IMR-90 (cell line): ENCODE data around the gene TTC3. TPM values are rescaled to one million over a fixed set of nuclear protein-coding genes. Genes with fewer than 3 reads are reported as not detected.

Experiments
- ATAC-seq: fragments of 200-7000 bp; cut with Tn5 transposase; 2 replicates; pipeline ENCODE4 v1.9.1; 2020; ENCODE audit warnings: low read depth, mild to moderate bottlenecking, moderate library complexity
- BruUV-seq: library from RNA; stranded (reverse); fragments of 400-500 nt; replicated peaks from 2 replicates; lab custom pipeline; 2021; lab: Mats Ljungman, UMichigan
- CTCF ChIA-PET: fragments of 300-600 bp; formaldehyde crosslinking; extraction: SDS; loops from one replicate; lab custom pipeline; 2021; ENCODE audit warnings: antibody characterized with exemption; lab: Yijun Ruan, JAX
- POLR2A ChIA-PET: fragments of 300-600 bp; sonication (Branson Sonifier 250); formaldehyde crosslinking; loops from one replicate; lab custom pipeline; 2022; ENCODE audit warnings: antibody characterized with exemption; ENCODE audit not compliant: unreplicated experiment; lab: Charles Lee
- DNase-seq: peaks from one replicate; pipeline ENCODE4 v3.0.0; 2013
- H2AFZ ChIP-seq: replicated peaks from 2 replicates; pipeline ENCODE3; 2013; ENCODE audit warnings: low read length, mild to moderate bottlenecking; ENCODE audit not compliant: poor library complexity
- H2AK5ac ChIP-seq: 2 replicates; pipeline ENCODE4 v1.6.1; 2013; ENCODE audit warnings: low read depth, low read length, inconsistent platforms
- H2AK9ac ChIP-seq: replicated peaks from 2 replicates; pipeline ENCODE3; 2013; ENCODE audit warnings: mild to moderate bottlenecking, low read depth, low read length, moderate library complexity; ENCODE audit not compliant: poor library complexity
- H2BK120ac ChIP-seq: 2 replicates; pipeline ENCODE4 v1.6.1; 2013; ENCODE audit warnings: low read depth, low read length, inconsistent platforms
- H2BK15ac ChIP-seq: 3 replicates; pipeline ENCODE4 v1.6.1; 2013; ENCODE audit warnings: low read depth, low read length, inconsistent platforms
- H2BK20ac ChIP-seq: 2 replicates; pipeline ENCODE4 v1.6.1; 2013; ENCODE audit warnings: low read depth, mild to moderate bottlenecking, inconsistent platforms, low read length, moderate library complexity
- H2BK5ac ChIP-seq: 2 replicates; pipeline ENCODE4 v1.6.1; 2013; ENCODE audit warnings: mild to moderate bottlenecking, low read depth, low read length, inconsistent platforms; ENCODE audit not compliant: poor library complexity, severe bottlenecking
- H3K14ac ChIP-seq: replicated peaks from 2 replicates; pipeline ENCODE4 v1.6.1; 2013; ENCODE audit warnings: low read depth, low read length, inconsistent platforms
- H3K18ac ChIP-seq: 2 replicates; pipeline ENCODE4 v1.6.1; 2013; ENCODE audit warnings: low read depth, low read length, control low read depth
- H3K23ac ChIP-seq: 2 replicates; pipeline ENCODE4 v1.6.1; 2013; ENCODE audit warnings: low read depth, low read length, inconsistent platforms
- H3K27ac ChIP-seq: 2 replicates; pipeline ENCODE4 v1.5.1; 2013; ENCODE audit warnings: mild to moderate bottlenecking, control low read depth, low read length; ENCODE audit not compliant: insufficient read depth
- H3K27me3 ChIP-seq: 2 replicates; pipeline ENCODE4 v1.6.1; 2013; ENCODE audit warnings: low read length; ENCODE audit not compliant: control insufficient read depth, insufficient read depth
- H3K36me3 ChIP-seq: 2 replicates; pipeline ENCODE4 v1.6.1; 2013; ENCODE audit warnings: low read length, mixed read lengths; ENCODE audit not compliant: control insufficient read depth, insufficient read depth
- H3K4ac ChIP-seq: 2 replicates; pipeline ENCODE4 v1.6.1; 2013; ENCODE audit warnings: low read depth, low read length, inconsistent platforms
- H3K4me1 ChIP-seq: 2 replicates; pipeline ENCODE4 v1.6.1; 2013; ENCODE audit warnings: low read length, mixed read lengths; ENCODE audit not compliant: control insufficient read depth, insufficient read depth
- H3K4me2 ChIP-seq: 2 replicates; pipeline ENCODE4 v1.6.1; 2013; ENCODE audit warnings: low read depth, mild to moderate bottlenecking, control low read depth, low read length, moderate library complexity
- H3K4me3 ChIP-seq: 2 replicates; pipeline ENCODE4 v1.5.1; 2013; ENCODE audit warnings: low read depth, mild to moderate bottlenecking, control low read depth, low read length, moderate library complexity; ENCODE audit not compliant: insufficient read depth
- H3K56ac ChIP-seq: 2 replicates; pipeline ENCODE4 v1.6.1; 2013; ENCODE audit warnings: low read length, inconsistent platforms; ENCODE audit not compliant: insufficient read depth; ENCODE audit errors: extremely low read depth
- H3K79me1 ChIP-seq, 2 experiments: 2 replicates each; pipeline ENCODE4 v1.6.1; 2013; ENCODE audit warnings: low read length in 2 of 2, inconsistent platforms in 1 of 2, low read depth in 1 of 2
- H3K9ac ChIP-seq: 2 replicates; pipeline ENCODE4 v1.6.1; 2013; ENCODE audit warnings: low read depth, low read length, control low read depth
- H3K9me1 ChIP-seq: 2 replicates; pipeline ENCODE4 v1.6.1; 2013; ENCODE audit warnings: low read length, inconsistent platforms; ENCODE audit not compliant: insufficient read depth
- H3K9me3 ChIP-seq: 2 replicates; pipeline ENCODE4 v1.6.1; 2013; ENCODE audit warnings: low read length; ENCODE audit not compliant: control insufficient read depth, insufficient read depth
- H4K20me1 ChIP-seq: 2 replicates; pipeline ENCODE4 v1.6.1; 2013; ENCODE audit warnings: low read length, inconsistent platforms; ENCODE audit not compliant: insufficient read depth
- H4K5ac ChIP-seq: 2 replicates; pipeline ENCODE4 v1.6.1; 2013; ENCODE audit warnings: mild to moderate bottlenecking, low read depth, low read length, control low read depth
- H4K8ac ChIP-seq, 2 experiments: 2 replicates each; pipeline ENCODE4 v1.6.1; 2013; ENCODE audit warnings: low read depth in 2 of 2, low read length in 2 of 2, control low read depth in 1 of 2, inconsistent platforms in 1 of 2
- H4K91ac ChIP-seq: 2 replicates; pipeline ENCODE4 v1.6.1; 2013; ENCODE audit warnings: low read depth, low read length, inconsistent platforms; ENCODE audit not compliant: insufficient read depth
- CHD1 ChIP-seq: IDR thresholded peaks from 2 replicates; pipeline ENCODE4 v1.6.1; 2012; ENCODE audit warnings: low read depth, low read length, improper control_type of control experiment
- MAFK ChIP-seq: IDR thresholded peaks from 2 replicates; pipeline ENCODE4 v1.6.1; 2012; ENCODE audit warnings: low read depth, low read length, improper control_type of control experiment
- MXI1 ChIP-seq: IDR thresholded peaks from 2 replicates; pipeline ENCODE4 v1.6.1; 2012; ENCODE audit warnings: low read depth, mild to moderate bottlenecking, low read length, moderate library complexity, borderline replicate concordance
- NFE2L2 ChIP-seq: fragments of 150-350 bp; IDR thresholded peaks from 2 replicates; pipeline ENCODE4 v1.6.1; 2016; ENCODE audit warnings: low read depth, mild to moderate bottlenecking, low read length
- POLR2A ChIP-seq: IDR thresholded peaks from 2 replicates; pipeline ENCODE4 v1.6.1; 2012; ENCODE audit warnings: mild to moderate bottlenecking, low read depth, low read length
- RAD21 ChIP-seq: IDR thresholded peaks from 2 replicates; pipeline ENCODE4 v1.6.1; 2012; ENCODE audit warnings: low read length, improper control_type of control experiment
- RCOR1 ChIP-seq: IDR thresholded peaks from 2 replicates; pipeline ENCODE4 v1.6.1; 2012; ENCODE audit warnings: mild to moderate bottlenecking, low read length, improper control_type of control experiment; ENCODE audit not compliant: insufficient replicate concordance
- RFX5 ChIP-seq: IDR thresholded peaks from 2 replicates; pipeline ENCODE4 v1.8.0; 2012; ENCODE audit warnings: low read depth, mild to moderate bottlenecking, low read length, moderate library complexity
- SMC3 ChIP-seq: fragments of 150-350 bp; IDR thresholded peaks from 2 replicates; pipeline ENCODE4 v1.6.1; 2016; ENCODE audit warnings: low read depth, mild to moderate bottlenecking, antibody characterized with exemption, low read length, moderate library complexity
- dilution Hi-C: fragments of 300-500 bp; cut with HindIII; formaldehyde crosslinking; loops from one replicate; pipeline ENCODE4 v1.14.3; 2018; ENCODE audit warnings: low sequenced_read_pairs; ENCODE audit not compliant: unreplicated experiment
- in situ Hi-C: fragments of 300-500 bp; cut with MboI; formaldehyde crosslinking; loops from 3 replicates; pipeline ENCODE4 v1.14.3; 2019; ENCODE audit warnings: low sequenced_read_pairs, inconsistent platforms, mixed read lengths
- intact Hi-C: fragments of 100-400 bp; cut with micrococcal nuclease; formaldehyde crosslinking; loops from 2 replicates; pipeline ENCODE4 v1.10.0; 2022
- polyA plus RNA-seq, 3 experiments: library from polyadenylated mRNA; depleted of rRNA; stranded (reverse); fragments of >200 nt; gene quantifications; 2 replicates each; pipeline ENCODE4 v1.2.3, GENCODE V29; 2012; ENCODE audit warnings: low replicate concordance in 1 of 3
- total RNA-seq: library from RNA; depleted of rRNA; stranded (reverse); fragments of >200 nt; gene quantifications from 2 replicates; pipeline ENCODE4 v1.2.3, GENCODE V29; 2012
- TF ChIP-seq, protein P1 (sequence below): conservative IDR thresholded peaks from 2 replicates; pipeline ENCODE4 v1.5.1; 2012; ENCODE audit warnings: mild to moderate bottlenecking, low read depth, low read length, improper control_type of control experiment
- TF ChIP-seq, protein P2 (sequence below): fragments of 150-350 bp; IDR thresholded peaks from 2 replicates; pipeline ENCODE4 v1.6.1; 2017; ENCODE audit warnings: mild to moderate bottlenecking, antibody characterized with exemption, low read length, low read depth

The TTC3 gene
- total and polyA plus RNA-seq, 2 of the 4 experiments (the other 2 are of a cell fraction), result 96.7 to 293 TPM

DNA sequence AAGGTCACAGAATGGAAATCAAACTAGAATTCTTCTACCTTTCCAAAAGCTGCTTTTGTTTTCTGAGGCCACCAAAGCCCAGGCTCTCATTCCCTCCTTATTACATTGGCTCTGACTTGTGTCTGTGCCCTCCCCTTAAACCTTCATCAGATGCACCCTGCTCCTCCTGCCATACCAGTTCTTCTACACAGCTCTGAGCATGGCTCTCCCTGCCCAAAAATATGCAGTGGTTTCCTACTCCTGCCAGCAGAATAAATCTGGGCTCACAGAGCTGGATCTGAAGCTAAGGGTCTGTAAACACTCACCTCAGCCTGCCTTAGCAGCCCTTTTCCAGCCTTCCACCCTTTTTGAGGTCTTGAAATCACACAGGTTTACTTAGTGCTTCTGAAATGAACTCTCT lies 55.0 kb downstream of the TTC3 start:
- Histone ChIP-seq H3K18ac (no peak overlapping the region), H4K91ac (no peak overlapping the region), H3K79me1 (peaks cover 4 to 19% of the 10 kb centered on the region in 2 experiments; a peak in 3 of 4 replicates), H3K23ac (no peak overlapping the region), H3K27me3 (no peaks in the 10 kb centered on the region), H2AFZ (no peak overlapping the region), H3K9ac (no peak overlapping the region), H3K14ac (no peak overlapping the region), H4K5ac (no peak overlapping the region), H2BK120ac (no peak overlapping the region), H3K4me1 (no peaks in the 10 kb centered on the region; the same call in 1 of the 2 replicates), H2BK20ac (no peak overlapping the region), H2AK5ac (no peak overlapping the region), H3K4me2 (no peak overlapping the region), H2AK9ac (no peak overlapping the region), H3K56ac (no peak overlapping the region), H3K4me3 (no peak overlapping the region), H4K8ac (no peak overlapping the region), H3K9me1 (peaks cover 8% of the 10 kb centered on the region), H3K36me3 (peaks cover 31% of the 10 kb centered on the region), H4K20me1 (0 out of 2 replicates have a peak, but pooled peaks cover 4% of the 10 kb centered on the region), H2BK15ac (no peak overlapping the region), H2BK5ac (no peak overlapping the region), H3K27ac (no peak overlapping the region), H3K9me3 (no peaks in the 10 kb centered on the region), H3K4ac (no peak overlapping the region)
- CTCF ChIA-PET, result no interaction called here
- ATAC-seq (no peak), DNase-seq (no peak)
- dilution Hi-C loops (no loop called here), in situ Hi-C loops (no loop called here), intact Hi-C loops (no loop called here)
- BruUV-seq, result no TSS peak
- POLR2A ChIA-PET, result no interaction called here
- TF ChIP-seq RCOR1, result no peak
- TF ChIP-seq, protein P1, sequence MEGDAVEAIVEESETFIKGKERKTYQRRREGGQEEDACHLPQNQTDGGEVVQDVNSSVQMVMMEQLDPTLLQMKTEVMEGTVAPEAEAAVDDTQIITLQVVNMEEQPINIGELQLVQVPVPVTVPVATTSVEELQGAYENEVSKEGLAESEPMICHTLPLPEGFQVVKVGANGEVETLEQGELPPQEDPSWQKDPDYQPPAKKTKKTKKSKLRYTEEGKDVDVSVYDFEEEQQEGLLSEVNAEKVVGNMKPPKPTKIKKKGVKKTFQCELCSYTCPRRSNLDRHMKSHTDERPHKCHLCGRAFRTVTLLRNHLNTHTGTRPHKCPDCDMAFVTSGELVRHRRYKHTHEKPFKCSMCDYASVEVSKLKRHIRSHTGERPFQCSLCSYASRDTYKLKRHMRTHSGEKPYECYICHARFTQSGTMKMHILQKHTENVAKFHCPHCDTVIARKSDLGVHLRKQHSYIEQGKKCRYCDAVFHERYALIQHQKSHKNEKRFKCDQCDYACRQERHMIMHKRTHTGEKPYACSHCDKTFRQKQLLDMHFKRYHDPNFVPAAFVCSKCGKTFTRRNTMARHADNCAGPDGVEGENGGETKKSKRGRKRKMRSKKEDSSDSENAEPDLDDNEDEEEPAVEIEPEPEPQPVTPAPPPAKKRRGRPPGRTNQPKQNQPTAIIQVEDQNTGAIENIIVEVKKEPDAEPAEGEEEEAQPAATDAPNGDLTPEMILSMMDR, result no peak
- no peak for TF ChIP-seq RFX5
- TF ChIP-seq RAD21, result no peak
- no peak for TF ChIP-seq POLR2A
- no peak for TF ChIP-seq CHD1
- no peak for TF ChIP-seq SMC3
- no peak for TF ChIP-seq MXI1
- no peak for TF ChIP-seq NFE2L2
- TF ChIP-seq, protein P2, sequence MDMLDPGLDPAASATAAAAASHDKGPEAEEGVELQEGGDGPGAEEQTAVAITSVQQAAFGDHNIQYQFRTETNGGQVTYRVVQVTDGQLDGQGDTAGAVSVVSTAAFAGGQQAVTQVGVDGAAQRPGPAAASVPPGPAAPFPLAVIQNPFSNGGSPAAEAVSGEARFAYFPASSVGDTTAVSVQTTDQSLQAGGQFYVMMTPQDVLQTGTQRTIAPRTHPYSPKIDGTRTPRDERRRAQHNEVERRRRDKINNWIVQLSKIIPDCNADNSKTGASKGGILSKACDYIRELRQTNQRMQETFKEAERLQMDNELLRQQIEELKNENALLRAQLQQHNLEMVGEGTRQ, result no peak
- TF ChIP-seq MAFK, result no peak
